Uterus (tissue), 4 donors: ENCODE measurements around the gene C1orf74. TPM values are rescaled to one million over a fixed set of nuclear protein-coding genes. Genes with fewer than 3 reads are reported as not detected.

Experiments used
- DNase-seq, 2 donors: peaks; one replicate each; pipeline ENCODE4 v3.0.0-alpha.2; 2019 to 2020
- H3K27ac ChIP-seq, 2 donors: fragments of 200-600 bp; sonication (generic); 1 replicate in 1 of 2; 2 replicates in 1 of 2; pipeline ENCODE4 v1.5.1; 2016 to 2018
- H3K27me3 ChIP-seq, 2 donors: fragments of 200-600 bp; sonication (generic); one replicate each; pipeline ENCODE4 v1.5.1; 2018 to 2019; ENCODE audit warnings: control low read depth in 1 of 2
- H3K36me3 ChIP-seq, 2 donors: fragments of 200-600 bp; sonication (generic); one replicate each; pipeline ENCODE4 v1.5.1; 2019; ENCODE audit warnings: control low read depth in 1 of 2
- H3K4me1 ChIP-seq, 2 donors: fragments of 200-600 bp; sonication (generic); one replicate each; pipeline ENCODE4 v1.5.1; 2018 to 2019; ENCODE audit warnings: control low read depth in 1 of 2
- H3K4me3 ChIP-seq, 2 donors: fragments of 200-600 bp; sonication (generic); 1 replicate in 1 of 2; 2 replicates in 1 of 2; pipeline ENCODE4 v1.5.1; 2018 to 2019; ENCODE audit warnings: mild to moderate bottlenecking in 1 of 2
- H3K9me3 ChIP-seq, 2 donors: fragments of 200-600 bp; sonication (generic); one replicate each; pipeline ENCODE4 v1.5.1; 2019; ENCODE audit warnings: control low read depth in 1 of 2
- POLR2A ChIP-seq, 2 donors: fragments of 450-650 bp; IDR thresholded peaks; one replicate each; pipeline ENCODE4 v1.6.1; 2016; ENCODE audit warnings: antibody characterized with exemption in 2 of 2, mild to moderate bottlenecking in 1 of 2, moderate library complexity in 1 of 2
- intact Hi-C: fragments of 100-400 bp; cut with DNase I; formaldehyde crosslinking; loops from one replicate; pipeline ENCODE4 v1.15.1; 2023; ENCODE audit warnings: low total_unique reads
- total RNA-seq, 4 donors: library from RNA; depleted of rRNA in 3 of 4; stranded (reverse); fragments of >200 nt in 3 of 4; gene quantifications; one replicate each; pipeline versions ENCODE4 v1.1.0 to v1.2.4, GENCODE V29; 2014 to 2023
- TF ChIP-seq, protein P1 (sequence below), 4 experiments: fragments of 200-600 bp in 2 of 4; fragments of 450-650 bp in 2 of 4; sonication (generic) in 2 of 4; IDR thresholded peaks; one replicate each; pipeline ENCODE4 v1.5.1; 2016 to 2019; ENCODE audit warnings: antibody characterized with exemption in 4 of 4, mild to moderate bottlenecking in 2 of 4, moderate library complexity in 1 of 4
- donor health status: DM: yes; HTN: yes; CAD: no.

C1orf74 gene
- 1 to 10 TPM in 3 of 4 donors, under 1 TPM in 1; 0.88 to 5.0 (median 1.3) TPM for total RNA-seq

DNA sequence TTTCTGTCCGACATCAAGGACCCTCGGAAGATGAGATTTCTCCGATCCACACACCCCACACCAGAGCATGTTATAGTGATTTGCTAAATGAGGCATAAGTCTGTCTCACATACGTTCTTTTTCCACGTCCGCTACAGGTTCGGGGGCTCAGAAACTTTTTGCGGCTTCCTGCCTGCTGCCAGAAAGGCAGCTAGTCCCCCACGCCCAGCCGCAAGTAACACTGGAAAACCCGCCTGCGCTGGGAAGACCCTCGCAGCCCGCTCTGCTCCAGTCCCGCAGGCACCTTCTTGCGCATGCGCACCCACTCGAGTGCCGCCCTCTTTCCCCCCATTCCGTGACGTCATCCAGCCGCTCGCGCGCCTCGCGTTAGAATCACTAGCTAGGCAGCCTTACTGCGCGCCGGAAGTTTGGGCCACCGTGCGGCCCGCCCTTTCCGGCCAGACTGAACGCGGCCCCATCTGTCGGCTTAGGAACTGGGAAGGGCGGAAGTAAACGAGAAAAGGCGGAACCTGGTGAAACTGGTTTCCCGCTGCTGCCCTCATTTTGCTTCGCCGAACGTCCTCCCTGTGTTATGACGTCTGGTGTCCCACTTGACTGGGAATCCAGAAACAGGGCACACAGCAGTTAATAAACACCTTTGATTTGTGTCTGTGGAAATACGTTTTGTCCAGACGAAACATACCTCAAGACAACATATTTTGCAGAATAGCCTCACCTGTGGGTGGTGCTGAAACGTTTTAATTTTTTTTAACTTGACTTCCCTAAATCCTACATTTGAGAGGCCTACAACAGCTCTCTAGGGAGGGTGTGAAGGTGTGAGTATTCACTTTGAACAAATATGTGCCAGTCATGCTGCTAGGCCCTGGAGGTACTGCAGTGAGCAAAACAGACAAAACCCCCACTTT lies at the start of gene C1orf74:
C1orf74 (minus strand) TSS at position 295 of the 905 bp plus-strand sequence. CDS start 925 bp downstream, outside the sequence.
- H3K4me3 ChIP-seq, result peak within 1 kb of the TSS; percentile 60 to 62
- H3K36me3 ChIP-seq, result no peaks in the 10 kb centered on the region
- peak; percentile 99 for DNase-seq
- H3K27ac ChIP-seq, result peak within 1 kb of the TSS; percentile 76 to 85
- H3K27me3 ChIP-seq, result no peaks in the 10 kb centered on the region
- no peaks in the 10 kb centered on the region for H3K9me3 ChIP-seq
- TF ChIP-seq POLR2A (IDR thresholded peaks at IDR 0.05), result peak; percentile 61 to 88
- TF ChIP-seq, protein P1, sequence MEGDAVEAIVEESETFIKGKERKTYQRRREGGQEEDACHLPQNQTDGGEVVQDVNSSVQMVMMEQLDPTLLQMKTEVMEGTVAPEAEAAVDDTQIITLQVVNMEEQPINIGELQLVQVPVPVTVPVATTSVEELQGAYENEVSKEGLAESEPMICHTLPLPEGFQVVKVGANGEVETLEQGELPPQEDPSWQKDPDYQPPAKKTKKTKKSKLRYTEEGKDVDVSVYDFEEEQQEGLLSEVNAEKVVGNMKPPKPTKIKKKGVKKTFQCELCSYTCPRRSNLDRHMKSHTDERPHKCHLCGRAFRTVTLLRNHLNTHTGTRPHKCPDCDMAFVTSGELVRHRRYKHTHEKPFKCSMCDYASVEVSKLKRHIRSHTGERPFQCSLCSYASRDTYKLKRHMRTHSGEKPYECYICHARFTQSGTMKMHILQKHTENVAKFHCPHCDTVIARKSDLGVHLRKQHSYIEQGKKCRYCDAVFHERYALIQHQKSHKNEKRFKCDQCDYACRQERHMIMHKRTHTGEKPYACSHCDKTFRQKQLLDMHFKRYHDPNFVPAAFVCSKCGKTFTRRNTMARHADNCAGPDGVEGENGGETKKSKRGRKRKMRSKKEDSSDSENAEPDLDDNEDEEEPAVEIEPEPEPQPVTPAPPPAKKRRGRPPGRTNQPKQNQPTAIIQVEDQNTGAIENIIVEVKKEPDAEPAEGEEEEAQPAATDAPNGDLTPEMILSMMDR (IDR thresholded peaks at IDR 0.05), result peak in 1 of 4 experiments; percentile 25
- H3K4me1 ChIP-seq, result no peaks in the 10 kb centered on the region
- intact Hi-C loops, result no loop called here

- DNase-seq, result no peak
Observed at GRCh38 chr1:209831615-209832014, 47.3 kb upstream of the C1orf74 start.

GRCh38 chr1:209830722-209831121 lies 46.4 kb upstream of the C1orf74 start:
- no peak overlapping the region for H3K4me3 ChIP-seq
- no peaks in the 10 kb centered on the region for H3K27me3 ChIP-seq
- H3K4me1 ChIP-seq, result peaks cover 0 to 5% of the 10 kb centered on the region in 2 donors
- H3K9me3 ChIP-seq, result no peaks in the 10 kb centered on the region
- intact Hi-C loops, result no loop called here
- TF ChIP-seq, protein P1 (IDR thresholded peaks at IDR 0.05), result no peak
- no peak for TF ChIP-seq POLR2A (IDR thresholded peaks at IDR 0.05)
- DNase-seq, result no peak
- no peak overlapping the region for H3K27ac ChIP-seq
- H3K36me3 ChIP-seq, result no peaks in the 10 kb centered on the region

More at GRCh38 chr1:209831615-209832014, 47.3 kb upstream of the C1orf74 start:
- peaks cover 0 to 5% of the 10 kb centered on the region in 2 donors for H3K4me1 ChIP-seq
- no peak overlapping the region for H3K4me3 ChIP-seq
- H3K36me3 ChIP-seq, result no peaks in the 10 kb centered on the region
- H3K27ac ChIP-seq, result no peak overlapping the region
- TF ChIP-seq, protein P1 (IDR thresholded peaks at IDR 0.05), result no peak
- TF ChIP-seq POLR2A (IDR thresholded peaks at IDR 0.05), result no peak
- H3K27me3 ChIP-seq, result no peaks in the 10 kb centered on the region
- H3K9me3 ChIP-seq, result no peaks in the 10 kb centered on the region
- intact Hi-C loops, result no loop called here

DNA sequence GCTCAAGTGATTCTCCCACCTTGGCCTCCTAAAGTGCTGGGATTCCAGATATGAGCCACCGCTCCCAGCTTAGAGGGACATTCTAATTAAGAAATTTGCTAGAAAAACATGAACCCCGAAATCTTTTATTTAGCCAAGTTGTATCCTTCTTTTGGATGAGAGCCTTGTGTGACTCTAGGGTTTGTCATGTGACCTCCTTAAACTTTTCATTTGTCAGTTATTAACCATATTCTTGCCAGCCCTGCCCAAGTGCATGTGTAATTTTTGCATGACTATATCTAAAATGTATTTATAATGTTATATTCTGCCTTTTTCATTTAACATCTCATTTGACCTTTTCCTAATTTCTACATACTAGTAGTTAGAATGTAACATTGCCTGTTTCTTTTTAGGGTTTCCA lies 45.4 kb upstream of the C1orf74 start:
- H3K4me1 ChIP-seq, result peaks cover 0 to 5% of the 10 kb centered on the region in 2 donors
- no peaks in the 10 kb centered on the region for H3K9me3 ChIP-seq
- no peaks in the 10 kb centered on the region for H3K36me3 ChIP-seq
- H3K27me3 ChIP-seq, result no peaks in the 10 kb centered on the region
- no peak for DNase-seq
- TF ChIP-seq, protein P1 (IDR thresholded peaks at IDR 0.05), result no peak
- TF ChIP-seq POLR2A (IDR thresholded peaks at IDR 0.05), result no peak
- intact Hi-C loops, result no loop called here
- no peak overlapping the region for H3K27ac ChIP-seq
- H3K4me3 ChIP-seq, result no peak overlapping the region
